T-cell (primary cell): ENCODE measurements around the gene KTN1. TPM values are rescaled to one million over a fixed set of nuclear protein-coding genes. Genes with fewer than 3 reads are reported as not detected.
A peak's percentile ranks its signal among the peaks of the same experiment; 100 is the strongest.

Experiments
- ATAC-seq, 4 experiments: fragments of 200-7000 bp in 3 of 4; fragments of 150-1000 bp in 1 of 4; cut with Tn5 transposase; replicated peaks in 1 of 4; 1 replicate in 3 of 4; 2 replicates in 1 of 4; pipeline ENCODE4 v1.10.0; 2021; ENCODE audit warnings: moderate library complexity in 3 of 4, mild to moderate bottlenecking in 2 of 4, moderate number of reproducible peaks in 1 of 4
- CTCF ChIA-PET, 2 donors: fragments of 300-600 bp; sonication (Branson Sonifier 250); formaldehyde crosslinking; loops; one replicate each; lab custom pipeline; 2022; ENCODE audit warnings: antibody characterized with exemption in 2 of 2; lab: Charles Lee
- POLR2A ChIA-PET, 2 donors: fragments of 300-600 bp; sonication (Branson Sonifier 250); formaldehyde crosslinking; loops; one replicate each; lab custom pipeline; 2022; ENCODE audit warnings: antibody characterized with exemption in 2 of 2; lab: Charles Lee
- DNase-seq, 35 experiments: peaks; one replicate each; pipeline versions ENCODE4 v3.0.0 to v3.0.0-alpha.2; 2013 to 2023
- H3K27ac ChIP-seq: one replicate; pipeline ENCODE4 v1.5.1; 2013; ENCODE audit warnings: low read length
- H3K27me3 ChIP-seq, 2 experiments: replicated peaks in 1 of 2; 1 replicate in 1 of 2; 2 replicates in 1 of 2; pipeline versions ENCODE4 v1.6.1 to v1.7.0; 2013; ENCODE audit warnings: low read length in 1 of 2, mixed read lengths in 1 of 2; ENCODE audit not compliant: control insufficient read depth in 2 of 2, insufficient read depth in 2 of 2; ENCODE audit errors: extremely low read depth in 1 of 2
- H3K36me3 ChIP-seq, 2 donors: 1 replicate in 1 of 2; 2 replicates in 1 of 2; pipeline versions ENCODE4 v1.6.1 to v1.7.0; 2013; ENCODE audit warnings: low read length in 1 of 2; ENCODE audit not compliant: control insufficient read depth in 2 of 2, insufficient read depth in 1 of 2; ENCODE audit errors: extremely low read depth in 1 of 2
- H3K4me1 ChIP-seq, 2 experiments: 1 replicate in 1 of 2; 2 replicates in 1 of 2; pipeline versions ENCODE4 v1.6.1 to v1.7.0; 2013; ENCODE audit warnings: low read length in 2 of 2, mixed read lengths in 1 of 2; ENCODE audit not compliant: insufficient read depth in 2 of 2, control insufficient read depth in 1 of 2; ENCODE audit errors: extremely low read depth in 1 of 2
- H3K4me3 ChIP-seq, 2 donors: 1 replicate in 1 of 2; 2 replicates in 1 of 2; pipeline versions ENCODE4 v1.5.1 to v1.7.0; 2013; ENCODE audit warnings: mild to moderate bottlenecking in 2 of 2, low read length in 1 of 2, moderate library complexity in 1 of 2; ENCODE audit not compliant: control insufficient read depth in 1 of 2; ENCODE audit errors: extremely low read depth in 1 of 2
- H3K9me3 ChIP-seq: 2 replicates; pipeline ENCODE4 v1.7.0; 2013
- H3K27ac Mint-ChIP-seq, 2 donors: one replicate each; pipeline ENCODE4 v1.8.0; 2020 to 2021; ENCODE audit warnings: mild to moderate bottlenecking in 2 of 2, mixed read lengths in 2 of 2
- H3K27me3 Mint-ChIP-seq, 2 donors: one replicate each; pipeline ENCODE4 v1.8.0; 2021 to 2022; ENCODE audit warnings: mixed read lengths in 2 of 2
- H3K36me3 Mint-ChIP-seq: one replicate; pipeline ENCODE4 v1.8.0; 2021; ENCODE audit warnings: mixed read lengths
- H3K4me1 Mint-ChIP-seq, 3 donors: one replicate each; pipeline ENCODE4 v1.8.0; 2020 to 2022; ENCODE audit warnings: mixed read lengths in 3 of 3, mild to moderate bottlenecking in 1 of 3
- H3K4me3 Mint-ChIP-seq, 3 donors: one replicate each; pipeline ENCODE4 v1.8.0; 2020 to 2022; ENCODE audit warnings: mild to moderate bottlenecking in 3 of 3, mixed read lengths in 3 of 3, moderate library complexity in 3 of 3
- H3K9me3 Mint-ChIP-seq, 3 donors: one replicate each; pipeline ENCODE4 v1.8.0; 2020 to 2022; ENCODE audit warnings: mixed read lengths in 3 of 3
- WGBS: methylation state at CpG from one replicate; pipeline ENCODE4 v1.1.5; 2013; ENCODE audit warnings: missing lambda C conversion rate; ENCODE audit not compliant: insufficient coverage; 5-methylcytosine and 5-hydroxymethylcytosine counted together
- total RNA-seq, 35 experiments: library from RNA in 6 of 35; stranded (reverse) in 6 of 35; fragments of 120-200 nt in 1 of 35; gene quantifications; one replicate each; pipeline versions ENCODE4 v1.2.1 to v1.2.4 and lab custom pipeline; 2013 to 2026

Gene KTN1
- total RNA-seq, 5 donors from 2014 or later (not counting 1 experiment from before 2014, with no cell fraction given) = 82.5 to 109 (median 85.4) TPM

- Mint-ChIP-seq H3K27ac (no peak overlapping the region), H3K4me3 (no peak overlapping the region), H3K4me1 (peaks cover 22 to 32% (median 27%) of the 10 kb centered on the region in 3 donors), H3K9me3 (peaks cover 0 to 7% (median 0%) of the 10 kb centered on the region in 3 donors), H3K27me3 (no peaks in the 10 kb centered on the region), H3K36me3 (peaks cover 63% of the 10 kb centered on the region)
- Histone ChIP-seq H3K4me3 (no peak overlapping the region), H3K36me3 (peaks cover 0 to 42% of the 10 kb centered on the region in 2 donors), H3K27ac (no peak overlapping the region), H3K4me1 (peaks cover 0 to 2% of the 10 kb centered on the region in 2 experiments), H3K27me3 (no peaks in the 10 kb centered on the region), H3K9me3 (no peaks in the 10 kb centered on the region)
- no peak for ATAC-seq
- POLR2A ChIA-PET = no interaction called here
- DNase-seq = no peak
- WGBS = no CpG with 5 or more reads among the region's 2 CpGs
- CTCF ChIA-PET = no interaction called here
These were observed 34.3 kb downstream of the KTN1 start for GRCh38 chr14:55614304-55614703.

- no peak for DNase-seq
- WGBS = 100% methylated on average over 1 of the region's 1 CpG
- Mint-ChIP-seq H3K27ac (no peak overlapping the region), H3K27me3 (no peaks in the 10 kb centered on the region), H3K36me3 (peaks cover 81% of the 10 kb centered on the region), H3K4me3 (no peak overlapping the region), H3K9me3 (peaks cover 4 to 16% (median 4%) of the 10 kb centered on the region in 3 donors), H3K4me1 (peaks cover 0 to 8% (median 5%) of the 10 kb centered on the region in 3 donors)
- CTCF ChIA-PET = no interaction called here
- POLR2A ChIA-PET = no interaction called here
- Histone ChIP-seq H3K27me3 (no peaks in the 10 kb centered on the region), H3K4me3 (no peak overlapping the region), H3K9me3 (no peaks in the 10 kb centered on the region), H3K27ac (no peak overlapping the region), H3K4me1 (no peaks in the 10 kb centered on the region), H3K36me3 (peaks cover 15 to 78% of the 10 kb centered on the region in 2 donors)
- ATAC-seq = no peak
These were observed 40.3 kb downstream of the KTN1 start for GRCh38 chr14:55620277-55620676.

GRCh38 chr14:55620981-55621380, 41.0 kb downstream of the KTN1 start:
- Mint-ChIP-seq H3K9me3 (peaks cover 4 to 16% (median 4%) of the 10 kb centered on the region in 3 donors), H3K4me1 (peaks cover 0 to 10% (median 5%) of the 10 kb centered on the region in 3 donors), H3K4me3 (no peak overlapping the region), H3K27ac (no peak overlapping the region), H3K36me3 (peaks cover 80% of the 10 kb centered on the region), H3K27me3 (no peaks in the 10 kb centered on the region)
- ATAC-seq = no peak
- no peaks in the 10 kb centered on the region for H3K4me1 ChIP-seq
- H3K4me3 ChIP-seq = no peak overlapping the region
- H3K36me3 ChIP-seq = peaks cover 15 to 76% of the 10 kb centered on the region in 2 donors
- H3K27ac ChIP-seq = no peak overlapping the region
- no peaks in the 10 kb centered on the region for H3K9me3 ChIP-seq
- ChIA-PET POLR2A (no interaction called here), CTCF (no interaction called here)
- no peak for DNase-seq
- WGBS = 94% methylated on average over 2 of the region's 3 CpGs
- H3K27me3 ChIP-seq = no peaks in the 10 kb centered on the region

- H3K9me3 ChIP-seq = no peaks in the 10 kb centered on the region
- no CpG with 5 or more reads among the region's 5 CpGs for WGBS
- H3K4me1 ChIP-seq = no peaks in the 10 kb centered on the region
- Mint-ChIP-seq H3K4me3 (no peak overlapping the region), H3K27ac (no peak overlapping the region), H3K36me3 (peaks cover 79% of the 10 kb centered on the region), H3K27me3 (no peaks in the 10 kb centered on the region), H3K9me3 (peaks cover 4 to 16% (median 4%) of the 10 kb centered on the region in 3 donors), H3K4me1 (peaks cover 0 to 10% (median 5%) of the 10 kb centered on the region in 3 donors)
- CTCF ChIA-PET = no interaction called here
- no peak overlapping the region for H3K27ac ChIP-seq
- no peak overlapping the region for H3K4me3 ChIP-seq
- no peaks in the 10 kb centered on the region for H3K27me3 ChIP-seq
- peaks cover 15 to 72% of the 10 kb centered on the region in 2 donors for H3K36me3 ChIP-seq
- no peak for DNase-seq
- POLR2A ChIA-PET = no interaction called here
- ATAC-seq = no peak
These were observed 41.4 kb downstream of the KTN1 start for GRCh38 chr14:55621391-55621790.

- Histone ChIP-seq H3K27ac (no peak overlapping the region), H3K4me1 (no peaks in the 10 kb centered on the region), H3K36me3 (peaks cover 14 to 60% of the 10 kb centered on the region in 2 donors), H3K9me3 (no peaks in the 10 kb centered on the region), H3K4me3 (no peak overlapping the region), H3K27me3 (no peaks in the 10 kb centered on the region)
- H3K27me3 Mint-ChIP-seq = no peaks in the 10 kb centered on the region
- H3K27ac Mint-ChIP-seq = peak overlapping the region in 1 of 2 donors; percentile 12
- 100% methylated on average over 3 of the region's 4 CpGs for WGBS
- peaks cover 2 to 4% (median 3%) of the 10 kb centered on the region in 3 donors for H3K9me3 Mint-ChIP-seq
- H3K4me1 Mint-ChIP-seq = peaks cover 5 to 15% (median 11%) of the 10 kb centered on the region in 3 donors
- POLR2A ChIA-PET = interaction anchor here in 1 of 2 donors (0.7 kb wide), 2 partner anchors 34 to 384 kb away, joined by 3 to 4 read pairs; no protein-coding TSS in a partner anchor
- H3K4me3 Mint-ChIP-seq = no peak overlapping the region
- CTCF ChIA-PET = interaction anchor here (0.5 to 1.0 kb wide), 2 partner anchors 9 to 14 kb away, joined by 3 to 4 read pairs; no protein-coding TSS in a partner anchor
- no peak for ATAC-seq
- DNase-seq = no peak
- H3K36me3 Mint-ChIP-seq = peaks cover 73% of the 10 kb centered on the region
These were observed 44.9 kb downstream of the KTN1 start for GRCh38 chr14:55624913-55625312.

- Mint-ChIP-seq H3K4me1 (peaks cover 7 to 17% (median 17%) of the 10 kb centered on the region in 3 donors), H3K27ac (no peak overlapping the region), H3K36me3 (peaks cover 73% of the 10 kb centered on the region), H3K9me3 (peaks cover 0 to 4% (median 0%) of the 10 kb centered on the region in 3 donors), H3K27me3 (no peaks in the 10 kb centered on the region), H3K4me3 (no peak overlapping the region)
- no peaks in the 10 kb centered on the region for H3K27me3 ChIP-seq
- H3K27ac ChIP-seq = no peak overlapping the region
- ChIA-PET CTCF (interaction anchor here in 1 of 2 donors (0.7 to 1.0 kb wide), 2 partner anchors 13 to 852 kb away, joined by 3 to 4 read pairs; no protein-coding TSS in a partner anchor), POLR2A (interaction anchor here in 1 of 2 donors (0.7 kb wide), 2 partner anchors 33 to 385 kb away, joined by 3 to 4 read pairs; no protein-coding TSS in a partner anchor)
- no peak for DNase-seq
- WGBS = no CpG with 5 or more reads among the region's 2 CpGs
- peaks cover 8 to 60% of the 10 kb centered on the region in 2 donors for H3K36me3 ChIP-seq
- no peak for ATAC-seq
- H3K9me3 ChIP-seq = no peaks in the 10 kb centered on the region
- H3K4me1 ChIP-seq = no peaks in the 10 kb centered on the region
- H3K4me3 ChIP-seq = no peak overlapping the region
These were observed 45.5 kb downstream of the KTN1 start for GRCh38 chr14:55625481-55625880.
